GM12891 (cell line): ENCODE data around the gene STXBP6.
"Not testable (repeated sequence)": the region's sequence is repeated elsewhere in the genome, so short reads cannot be mapped to it uniquely, and the experiment has no call there.

Experiments used
- DNase-seq: peaks from one replicate; pipeline ENCODE4 v3.0.0; 2011; ENCODE audit warnings: low spot score; ENCODE audit not compliant: insufficient read length
- FAIRE-seq: peaks from 2 replicates; lab custom pipeline; 2011; peaks lifted over from hg19 to GRCh38; lab: Jason Lieb, UNC
- PAX5 ChIP-seq: IDR thresholded peaks from 2 replicates; pipeline ENCODE4 v1.6.1; 2011; ENCODE audit warnings: low read length, moderate library complexity, mild to moderate bottlenecking; ENCODE audit not compliant: insufficient read depth, severe bottlenecking
- POLR2A ChIP-seq: IDR thresholded peaks from 2 replicates; pipeline ENCODE4 v1.6.1; 2011; ENCODE audit warnings: low read depth, low read length, control low read depth
- POLR2AphosphoS5 ChIP-seq: IDR thresholded peaks from 2 replicates; pipeline ENCODE4 v1.6.1; 2011; ENCODE audit warnings: low read depth, low read length, control low read depth
- POU2F2 ChIP-seq: IDR thresholded peaks from 2 replicates; pipeline ENCODE4 v1.6.1; 2011; ENCODE audit warnings: low read depth, mild to moderate bottlenecking, control low read depth, low read length, moderate library complexity
- SPI1 ChIP-seq: IDR thresholded peaks from 2 replicates; pipeline ENCODE4 v1.6.1; 2011; ENCODE audit warnings: low read depth, low read length, control low read depth
- TAF1 ChIP-seq: IDR thresholded peaks from 2 replicates; pipeline ENCODE4 v1.6.1; 2011; ENCODE audit warnings: low read depth, low read length, control low read depth

Gene STXBP6

DNA sequence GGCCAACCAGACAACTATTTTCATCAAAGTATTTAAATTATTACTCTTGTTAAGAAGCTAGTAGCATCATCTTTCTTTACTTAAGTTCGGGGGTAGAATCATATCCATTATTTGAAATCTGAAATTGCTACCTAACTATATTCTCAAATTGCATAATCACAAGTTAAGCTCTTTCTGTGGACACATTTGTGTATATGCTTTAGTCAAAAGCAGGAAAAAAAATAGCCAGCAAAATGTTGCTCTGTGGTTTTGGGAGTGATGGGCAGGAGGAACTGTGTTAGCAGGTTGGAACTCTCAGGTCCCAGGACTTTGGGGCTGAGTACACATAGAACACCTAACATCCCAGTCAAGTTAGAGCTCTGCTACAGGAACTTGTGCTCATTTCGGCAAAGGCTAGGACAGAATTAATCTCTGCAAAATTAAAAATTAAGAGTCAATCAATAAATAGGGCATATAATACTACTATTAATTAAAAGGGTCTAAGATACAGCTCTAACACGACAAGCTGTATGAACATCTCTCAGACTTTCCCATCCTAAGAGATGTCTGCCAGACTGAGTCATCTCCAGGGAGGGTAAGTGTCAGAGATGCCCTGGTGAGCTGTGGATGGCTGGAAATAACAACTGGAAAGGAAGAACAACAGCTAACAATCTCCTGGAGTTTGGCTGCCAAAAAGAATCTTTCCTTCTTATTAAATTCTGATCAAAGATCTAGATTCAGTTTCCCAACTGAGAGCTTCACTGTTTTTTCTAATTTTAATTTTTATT, 212.5 kb downstream of the STXBP6 start:
- no peak for TF ChIP-seq PAX5
- TF ChIP-seq POLR2A: no peak
- no peak for TF ChIP-seq POU2F2
- TF ChIP-seq POLR2AphosphoS5: no peak
- TF ChIP-seq TAF1: no peak
- TF ChIP-seq SPI1: no peak
- no peak for FAIRE-seq
- DNase-seq: no peak

DNA sequence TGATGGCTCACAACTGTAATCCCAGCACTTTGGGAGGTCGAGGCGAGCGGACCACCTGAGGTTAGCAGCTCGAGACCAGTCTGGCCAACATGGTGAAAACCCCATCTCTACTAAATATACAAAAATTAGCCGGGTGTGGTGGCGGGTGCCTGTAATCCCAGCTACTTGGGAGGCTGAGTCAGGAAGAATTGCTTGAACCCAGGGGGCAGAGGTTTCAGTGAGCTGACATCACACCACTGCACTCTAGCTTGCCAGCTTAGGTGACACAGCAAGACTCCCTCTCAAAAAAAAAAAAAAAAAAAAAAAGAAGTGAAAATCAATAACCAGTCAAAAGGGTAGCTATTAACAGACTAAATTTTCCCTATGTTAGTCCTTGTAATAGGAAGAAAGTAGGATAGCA, 213.6 kb downstream of the STXBP6 start:
- DNase-seq, FAIRE-seq: not testable (repeated sequence)

DNA sequence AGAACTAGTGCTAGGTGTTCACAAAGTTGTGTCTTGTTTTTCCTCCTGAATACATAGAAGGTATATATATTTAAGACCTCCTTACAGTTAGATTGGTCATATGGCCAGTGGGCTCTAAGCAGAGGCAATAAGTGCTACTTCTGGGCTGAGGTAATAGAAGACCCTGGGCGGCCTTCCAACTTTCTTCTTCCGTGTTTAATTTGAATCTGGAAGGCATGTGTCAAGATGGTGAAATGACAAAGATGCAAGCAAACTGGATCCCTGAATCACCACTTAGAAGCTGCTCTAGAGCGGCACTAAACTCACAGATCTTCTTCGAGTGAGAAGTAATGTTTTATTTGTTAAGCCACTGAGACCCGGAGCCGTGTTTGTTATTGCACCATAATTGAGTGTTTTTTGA, 215.0 kb downstream of the STXBP6 start:
- DNase-seq: no peak
- FAIRE-seq: no peak
- no peak for TF ChIP-seq TAF1
- no peak for TF ChIP-seq POU2F2
- TF ChIP-seq POLR2A: no peak
- no peak for TF ChIP-seq PAX5
- no peak for TF ChIP-seq SPI1

DNA sequence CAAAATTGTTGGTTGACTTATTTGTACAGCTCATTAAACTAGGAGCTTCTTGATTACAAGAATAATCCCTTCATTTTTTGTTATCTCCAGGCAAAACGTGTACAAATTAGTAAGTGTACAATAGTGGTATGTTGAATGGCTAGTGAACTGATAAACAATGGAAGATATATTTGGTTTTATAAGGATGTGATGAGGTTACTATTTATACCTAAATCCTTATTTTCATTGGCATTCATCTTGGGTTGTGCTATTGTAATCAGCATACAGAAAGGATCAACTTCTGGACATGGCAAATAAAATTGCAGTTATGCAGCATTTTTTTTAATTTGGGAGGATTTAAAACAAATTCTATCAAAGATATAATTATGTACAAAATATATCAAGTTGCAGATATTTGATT, 216.6 kb downstream of the STXBP6 start:
- DNase-seq (no peak), FAIRE-seq (no peak)
- TF ChIP-seq TAF1 (no peak), POU2F2 (no peak), SPI1 (no peak), POLR2AphosphoS5 (no peak), PAX5 (no peak), POLR2A (no peak)

DNA sequence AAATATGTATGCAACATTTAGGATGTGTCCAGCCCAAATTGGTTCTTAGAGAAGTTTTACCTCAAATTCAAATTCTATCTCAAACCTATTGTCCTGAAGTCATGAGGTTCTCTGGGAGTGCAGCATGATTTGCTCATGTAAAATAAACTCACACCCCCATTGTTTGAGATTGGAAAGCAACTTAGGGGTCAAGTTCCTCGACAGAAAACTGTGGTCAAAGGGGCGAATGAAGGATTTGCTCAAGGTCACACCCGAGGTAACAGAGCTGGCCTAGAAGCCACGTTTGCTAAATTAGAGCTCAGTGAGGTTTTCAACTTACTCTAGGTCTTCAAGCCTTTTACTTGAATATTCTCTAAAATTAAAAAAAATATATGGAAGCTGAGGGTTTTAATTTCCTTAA, 218.3 kb downstream of the STXBP6 start:
- TF ChIP-seq POU2F2: no peak
- no peak for TF ChIP-seq POLR2AphosphoS5
- no peak for TF ChIP-seq SPI1
- TF ChIP-seq TAF1: no peak
- TF ChIP-seq POLR2A: no peak
- TF ChIP-seq PAX5: no peak
- DNase-seq: no peak
- no peak for FAIRE-seq

DNA sequence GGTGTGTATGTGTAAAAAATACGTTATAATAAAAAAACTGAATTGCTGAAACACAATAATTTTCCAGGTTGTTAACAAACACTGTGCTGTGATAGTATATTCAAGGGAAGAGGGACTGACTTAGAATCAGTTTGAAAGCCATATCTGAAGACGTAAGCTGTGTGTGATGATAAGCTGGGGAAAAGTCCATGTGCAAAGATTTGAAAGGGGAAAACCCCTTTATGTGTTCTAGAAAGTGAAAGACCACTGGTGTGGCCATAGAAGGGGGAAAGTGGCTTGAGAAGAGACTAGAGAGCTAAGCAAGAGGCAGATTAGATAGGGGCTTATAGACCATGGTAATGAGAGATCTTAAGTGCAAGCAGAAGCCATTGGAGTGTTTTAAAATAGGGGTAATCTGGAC, 220.1 kb downstream of the STXBP6 start:
- TF ChIP-seq POLR2AphosphoS5: no peak
- no peak for TF ChIP-seq POU2F2
- TF ChIP-seq POLR2A: no peak
- no peak for TF ChIP-seq PAX5
- no peak for TF ChIP-seq TAF1
- no peak for TF ChIP-seq SPI1

DNA sequence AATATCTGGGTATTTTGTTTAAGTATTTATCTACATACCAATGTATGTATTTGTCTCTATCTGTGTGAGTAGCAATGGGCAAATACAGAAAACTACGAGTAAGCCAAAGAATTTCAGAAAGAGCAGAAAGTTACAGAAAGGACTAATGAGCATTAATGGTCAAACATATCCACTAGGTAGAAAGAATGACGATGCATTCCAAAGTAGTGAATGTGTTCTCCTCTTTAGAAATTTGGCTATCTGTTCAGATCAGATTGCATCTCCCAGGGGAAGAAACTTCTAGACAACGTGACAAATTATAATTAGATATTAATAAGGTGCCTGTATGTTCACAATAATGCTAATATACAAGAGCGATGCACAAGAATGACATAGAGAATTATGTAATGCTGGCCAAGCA, 221.5 kb downstream of the STXBP6 start:
- DNase-seq (no peak), FAIRE-seq (no peak)
- no peak for TF ChIP-seq POU2F2
- TF ChIP-seq SPI1: no peak
- TF ChIP-seq POLR2A: no peak
- TF ChIP-seq TAF1: no peak
- no peak for TF ChIP-seq PAX5
- no peak for TF ChIP-seq POLR2AphosphoS5

More for the DNA sequence above, 220.1 kb downstream of the STXBP6 start:
- FAIRE-seq (no peak), DNase-seq (no peak)

DNA sequence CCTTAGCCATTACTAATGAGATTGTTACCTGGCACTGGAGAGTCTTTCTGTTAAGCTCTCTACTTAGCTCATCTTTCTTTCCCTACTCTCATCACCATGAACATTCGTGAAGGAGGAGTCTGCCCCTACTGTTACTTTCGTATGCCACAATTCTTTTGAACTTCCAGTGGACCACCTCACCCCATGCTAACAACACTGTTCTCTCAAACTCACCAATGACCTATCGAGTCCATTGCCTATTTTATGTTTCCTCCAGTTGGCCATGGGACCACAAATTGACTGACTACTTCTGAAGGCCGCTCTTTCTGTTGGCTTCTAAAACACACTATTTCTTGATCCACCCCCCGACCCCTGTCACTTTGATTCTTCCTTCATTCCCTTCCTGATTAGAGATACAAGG, 223.6 kb downstream of the STXBP6 start:
- no peak for DNase-seq
- no peak for TF ChIP-seq SPI1
- TF ChIP-seq PAX5: no peak
- TF ChIP-seq POLR2A: no peak
- TF ChIP-seq POLR2AphosphoS5: no peak
- no peak for TF ChIP-seq POU2F2
- TF ChIP-seq TAF1: no peak
- FAIRE-seq: no peak

DNA sequence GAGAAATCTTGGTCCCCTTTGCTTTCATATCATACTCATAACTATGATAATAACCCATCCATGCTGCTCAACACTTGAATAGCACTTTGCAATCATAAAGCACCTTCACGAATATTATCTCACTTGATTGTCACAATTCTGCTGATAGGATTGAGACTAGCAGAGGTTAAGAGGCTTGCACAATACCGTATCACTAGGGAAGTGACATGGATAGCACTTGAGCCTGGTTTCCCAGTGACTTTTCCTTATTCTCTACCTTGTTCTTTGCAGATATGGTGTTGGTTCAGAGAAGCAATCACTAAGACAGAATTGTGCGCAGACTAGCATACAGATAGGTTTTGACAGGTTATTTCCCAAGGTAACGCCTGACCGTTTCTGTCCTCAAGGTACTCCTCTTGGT, 229.3 kb downstream of the STXBP6 start:
- FAIRE-seq (no peak), DNase-seq (no peak)
- TF ChIP-seq POLR2A: no peak
- TF ChIP-seq PAX5: no peak
- no peak for TF ChIP-seq SPI1
- no peak for TF ChIP-seq TAF1
- TF ChIP-seq POU2F2: no peak
- no peak for TF ChIP-seq POLR2AphosphoS5
